Esophagus mucosa (tissue), 1 donor: ENCODE data around the gene RBPJ. TPM values are rescaled to one million over a fixed set of nuclear protein-coding genes. Genes with fewer than 3 reads are reported as not detected.
A peak's percentile ranks its signal among the peaks of the same experiment; 100 is the strongest.
"Not testable (repeated sequence)": the region's sequence is repeated elsewhere in the genome, so short reads cannot be mapped to it uniquely, and the experiment has no call there.

Experiments used
- ATAC-seq: fragments of 200-7000 bp; cut with Tn5 transposase; one replicate; pipeline ENCODE4 v1.9.1; 2020
- total RNA-seq: library from RNA; stranded (reverse); gene quantifications from one replicate; pipeline ENCODE4 v1.2.4, GENCODE V29; 2023
- donor health status: DM: yes; HTN: yes; CAD: no.

Gene RBPJ
- total RNA-seq, 1 donor from 2014 or later, result 23.6 TPM

- no peak for ATAC-seq
Observed at GRCh38 chr4:26302031-26302899, 18.5 kb upstream of the RBPJ start.

GRCh38 chr4:26303008-26303407 lies 17.8 kb upstream of the RBPJ start:
- ATAC-seq, result no peak

- ATAC-seq, result no peak
Observed at GRCh38 chr4:26307037-26307800, 13.6 kb upstream of the RBPJ start.

GRCh38 chr4:26308568-26308967 lies 12.2 kb upstream of the RBPJ start:
- no peak for ATAC-seq

GRCh38 chr4:26310264-26310663 lies 10.6 kb upstream of the RBPJ start:
- ATAC-seq, result no peak

GRCh38 chr4:26311633-26312032 lies 9.2 kb upstream of the RBPJ start:
- ATAC-seq, result no peak

- not testable (repeated sequence) for ATAC-seq
Observed at GRCh38 chr4:26315316-26315932, 5.4 kb upstream of the RBPJ start.

GRCh38 chr4:26317766-26318165 lies 3.0 kb upstream of the RBPJ start:
- no peak for ATAC-seq

- ATAC-seq, result peak; percentile 94
Observed at GRCh38 chr4:26319467-26319948, 1.3 kb upstream of the RBPJ start.

GRCh38 chr4:26319949-26320537 lies 771 bp upstream of the RBPJ start:
- peak; percentile 7 for ATAC-seq

- no peak for ATAC-seq
Observed at GRCh38 chr4:26321373-26322221, 783 bp downstream of the RBPJ start.

GRCh38 chr4:26322346-26322745 lies 1.5 kb downstream of the RBPJ start:
- no peak for ATAC-seq

- no peak for ATAC-seq
Observed at GRCh38 chr4:26323821-26324220, 3.0 kb downstream of the RBPJ start.

GRCh38 chr4:26325191-26325590 lies 4.4 kb downstream of the RBPJ start:
- no peak for ATAC-seq

- ATAC-seq, result no peak
Observed at GRCh38 chr4:26326791-26327190, 6.0 kb downstream of the RBPJ start.

GRCh38 chr4:26330186-26330787 lies 9.5 kb downstream of the RBPJ start:
- ATAC-seq, result peak; percentile 48

- ATAC-seq, result no peak
Observed at GRCh38 chr4:26330946-26331345, 10.1 kb downstream of the RBPJ start.

GRCh38 chr4:26331380-26331950 lies 10.7 kb downstream of the RBPJ start:
- no peak for ATAC-seq

- ATAC-seq, result no peak
Observed at GRCh38 chr4:26334366-26334765, 13.6 kb downstream of the RBPJ start.

GRCh38 chr4:26337612-26338011 lies 16.8 kb downstream of the RBPJ start:
- ATAC-seq, result no peak
